Measurements from ENCODE around the gene KNSTRN.

KNSTRN gene

DNA sequence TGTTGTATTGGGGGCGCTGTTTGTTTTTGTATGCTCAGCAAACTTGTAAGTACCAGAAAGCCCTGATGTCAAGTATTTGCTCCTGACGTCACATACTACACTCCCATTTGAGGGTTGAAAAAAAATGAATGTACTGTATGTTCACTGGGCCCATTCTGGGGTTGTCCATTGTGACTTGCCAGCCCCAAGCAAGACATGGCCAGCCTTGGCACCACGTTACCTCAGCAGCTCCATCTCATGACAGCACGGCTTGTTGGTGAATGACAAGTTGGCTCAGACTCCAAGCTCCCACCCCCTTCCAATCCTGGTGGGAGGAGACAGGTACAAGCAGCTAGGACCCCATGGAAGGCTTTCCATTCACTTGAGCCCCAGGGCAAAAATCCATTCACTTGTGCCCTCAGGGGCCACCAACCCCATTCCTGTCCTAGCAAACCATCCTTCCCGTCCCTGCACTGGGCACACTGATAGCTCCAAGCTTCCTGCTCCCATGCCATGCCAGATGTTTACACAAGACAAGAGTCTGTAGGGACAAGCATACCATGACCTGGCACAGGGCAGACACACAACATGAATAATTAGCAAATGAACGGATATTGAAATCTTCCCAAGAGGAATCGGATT lies 30.1 kb upstream of the KNSTRN start:
- DNase-seq (ENCODE audit: insufficient read length, low spot score) (no peak), FAIRE-seq (no peak)
- TF ChIP-seq POLR2A (IDR thresholded peaks at IDR 0.05; ENCODE audit: low read depth, low read length): no peak

DNA sequence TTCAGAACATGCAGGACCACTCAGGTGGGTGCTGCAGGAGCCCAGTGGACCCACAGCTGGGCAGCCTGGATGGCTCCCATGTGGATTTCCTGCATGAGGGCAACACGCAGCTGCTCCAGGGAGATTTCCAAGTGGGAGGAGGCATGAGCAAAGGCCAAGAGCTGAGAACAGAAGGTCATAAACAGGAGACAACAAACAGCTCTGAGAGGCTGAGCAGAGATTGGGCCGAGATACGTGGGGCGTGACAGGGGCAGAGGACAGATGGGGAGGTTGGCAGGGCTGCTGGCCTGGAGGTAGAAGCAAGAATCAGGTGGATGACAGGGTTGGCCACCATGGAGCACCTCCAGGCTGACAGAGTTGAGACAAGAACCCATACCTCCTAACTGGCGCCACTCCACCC lies 28.8 kb upstream of the KNSTRN start:
- no peak for TF ChIP-seq POLR2A (IDR thresholded peaks at IDR 0.05; ENCODE audit: low read depth, low read length)
- FAIRE-seq: no peak
- no peak for DNase-seq (ENCODE audit: insufficient read length, low spot score)

DNA sequence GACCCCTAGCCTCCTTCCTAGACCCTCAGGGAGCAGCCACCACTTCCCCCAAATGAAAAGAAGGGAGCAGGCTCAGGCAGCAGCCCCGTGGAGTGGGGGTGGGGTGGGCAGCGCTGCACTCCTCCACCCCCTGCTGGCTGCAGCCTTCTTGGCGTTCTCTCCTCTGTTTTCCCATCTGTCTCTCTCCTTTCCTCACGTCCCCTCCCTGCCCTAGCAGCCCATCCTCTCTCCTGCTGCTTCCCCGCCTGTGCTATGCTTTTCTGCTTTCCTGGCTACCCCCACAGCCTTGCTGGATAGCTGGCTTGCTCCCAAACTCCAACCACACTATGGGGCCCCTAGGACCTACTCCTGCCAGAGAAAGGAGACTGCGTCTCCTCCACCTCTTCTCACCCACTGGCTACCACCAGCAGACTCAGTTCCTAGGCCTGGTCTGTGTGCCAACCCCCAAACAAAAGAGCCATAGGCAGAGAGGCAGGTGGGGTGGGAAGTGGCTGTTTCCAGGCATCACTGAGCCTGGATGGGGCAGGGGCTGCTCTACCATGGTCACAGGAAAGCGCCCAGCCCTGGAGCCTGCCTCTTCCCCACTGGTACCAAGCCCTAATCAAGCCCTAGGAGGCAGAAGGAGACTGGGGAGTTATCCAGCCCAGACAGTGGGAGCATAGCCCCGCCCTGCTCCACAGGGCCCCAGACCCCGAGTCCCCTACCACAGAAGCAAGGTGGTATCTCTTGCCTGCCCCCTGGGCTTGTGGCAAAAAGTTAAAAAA lies 27.9 kb upstream of the KNSTRN start:
- FAIRE-seq (no peak), DNase-seq (ENCODE audit: insufficient read length, low spot score) (no peak)
- no peak for TF ChIP-seq POLR2A (IDR thresholded peaks at IDR 0.05; ENCODE audit: low read depth, low read length)

DNA sequence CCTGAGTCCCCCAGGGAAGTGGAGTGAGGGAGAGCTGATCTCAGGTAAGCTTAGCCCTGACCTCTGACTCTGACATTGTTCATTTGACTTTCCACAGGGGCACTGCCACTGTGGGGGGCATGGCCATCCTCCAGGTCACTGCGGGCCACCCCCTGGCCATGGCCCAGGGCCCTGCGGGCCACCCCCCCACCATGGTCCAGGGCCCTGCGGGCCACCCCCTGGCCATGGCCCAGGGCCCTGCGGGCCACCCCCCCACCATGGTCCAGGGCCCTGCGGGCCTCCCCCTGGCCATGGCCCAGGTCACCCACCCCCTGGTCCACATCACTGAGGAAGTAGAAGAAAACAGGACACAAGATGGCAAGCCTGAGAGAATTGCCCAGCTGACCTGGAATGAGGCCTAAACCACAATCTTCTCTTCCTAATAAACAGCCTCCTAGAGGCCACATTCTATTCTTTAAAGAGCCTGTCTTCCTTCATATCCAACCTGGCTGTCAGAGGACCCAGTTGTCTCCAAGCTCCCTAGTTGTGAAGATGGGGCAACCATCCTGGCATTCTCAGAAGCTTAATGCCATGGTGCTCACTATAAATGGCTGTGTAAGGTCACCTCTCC lies 26.4 kb upstream of the KNSTRN start:
- FAIRE-seq: no peak
- TF ChIP-seq POLR2A (IDR thresholded peaks at IDR 0.05; ENCODE audit: low read depth, low read length): no peak
- no peak for DNase-seq (ENCODE audit: insufficient read length, low spot score)

DNA sequence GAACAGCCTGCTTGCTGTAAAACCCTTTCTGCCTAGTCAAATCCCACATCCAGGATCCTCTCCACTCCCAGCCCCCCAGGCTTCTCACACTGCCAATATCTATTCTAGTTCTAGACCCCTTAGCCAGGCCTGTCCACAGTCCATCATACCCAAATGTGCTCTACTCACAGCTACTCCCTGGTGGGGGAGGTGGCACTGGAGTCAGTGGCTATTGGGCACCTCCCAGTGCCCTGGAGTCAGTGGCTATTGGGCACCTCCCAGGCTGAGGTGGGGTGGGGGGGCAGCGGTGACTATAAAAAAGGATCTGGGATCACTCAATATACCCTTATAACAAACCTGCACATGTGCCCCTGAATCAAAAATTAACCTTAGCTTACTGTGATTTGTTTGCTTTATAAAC lies 25.3 kb upstream of the KNSTRN start:
- no peak for TF ChIP-seq POLR2A (IDR thresholded peaks at IDR 0.05; ENCODE audit: low read depth, low read length)
- FAIRE-seq (no peak), DNase-seq (ENCODE audit: insufficient read length, low spot score) (no peak)

DNA sequence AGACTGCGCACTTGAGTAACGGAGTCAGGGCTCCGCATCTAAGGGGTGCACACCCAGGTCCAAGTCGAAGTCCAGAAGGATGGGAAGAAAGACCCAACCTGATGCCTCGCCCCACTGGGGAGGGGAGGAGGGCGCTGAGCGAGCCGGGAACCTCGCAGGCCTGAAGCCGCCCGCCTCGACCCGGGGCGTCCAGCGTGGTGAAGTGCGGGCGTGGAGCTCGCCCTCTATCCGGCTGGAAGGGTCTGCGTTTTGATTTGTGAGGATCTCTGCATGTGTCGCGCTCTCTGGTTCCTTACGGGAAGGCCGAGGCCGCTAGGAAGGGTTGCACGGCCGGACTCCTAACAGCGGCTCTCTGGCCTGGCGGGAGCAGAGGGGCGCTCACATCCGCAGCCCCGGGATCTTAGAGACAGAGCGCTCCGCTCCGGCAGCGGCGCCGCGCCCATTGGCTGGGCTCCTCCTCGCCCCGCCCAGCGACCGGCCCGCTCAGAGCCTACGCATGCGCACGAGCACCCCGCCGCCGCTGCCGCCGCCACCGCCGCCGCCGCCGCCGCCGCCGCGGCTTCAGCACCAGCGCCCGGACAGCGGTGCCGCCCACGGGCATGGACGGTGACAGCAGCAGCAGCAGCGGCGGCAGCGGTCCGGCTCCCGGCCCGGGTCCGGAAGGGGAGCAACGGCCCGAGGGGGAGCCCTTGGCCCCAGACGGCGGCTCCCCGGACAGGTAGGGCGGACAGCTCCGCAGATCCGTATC lies 24.6 kb upstream of the KNSTRN start, which contains the start of gene DISP2:
TSS of gene DISP2 (plus strand) at position 497 of the 748 bp plus-strand sequence. CDS start at position 600, 103 bp downstream.
- FAIRE-seq (no peak), DNase-seq (ENCODE audit: insufficient read length, low spot score) (peak; percentile 95)
- TF ChIP-seq POLR2A (IDR thresholded peaks at IDR 0.05; ENCODE audit: low read depth, low read length): no peak

DNA sequence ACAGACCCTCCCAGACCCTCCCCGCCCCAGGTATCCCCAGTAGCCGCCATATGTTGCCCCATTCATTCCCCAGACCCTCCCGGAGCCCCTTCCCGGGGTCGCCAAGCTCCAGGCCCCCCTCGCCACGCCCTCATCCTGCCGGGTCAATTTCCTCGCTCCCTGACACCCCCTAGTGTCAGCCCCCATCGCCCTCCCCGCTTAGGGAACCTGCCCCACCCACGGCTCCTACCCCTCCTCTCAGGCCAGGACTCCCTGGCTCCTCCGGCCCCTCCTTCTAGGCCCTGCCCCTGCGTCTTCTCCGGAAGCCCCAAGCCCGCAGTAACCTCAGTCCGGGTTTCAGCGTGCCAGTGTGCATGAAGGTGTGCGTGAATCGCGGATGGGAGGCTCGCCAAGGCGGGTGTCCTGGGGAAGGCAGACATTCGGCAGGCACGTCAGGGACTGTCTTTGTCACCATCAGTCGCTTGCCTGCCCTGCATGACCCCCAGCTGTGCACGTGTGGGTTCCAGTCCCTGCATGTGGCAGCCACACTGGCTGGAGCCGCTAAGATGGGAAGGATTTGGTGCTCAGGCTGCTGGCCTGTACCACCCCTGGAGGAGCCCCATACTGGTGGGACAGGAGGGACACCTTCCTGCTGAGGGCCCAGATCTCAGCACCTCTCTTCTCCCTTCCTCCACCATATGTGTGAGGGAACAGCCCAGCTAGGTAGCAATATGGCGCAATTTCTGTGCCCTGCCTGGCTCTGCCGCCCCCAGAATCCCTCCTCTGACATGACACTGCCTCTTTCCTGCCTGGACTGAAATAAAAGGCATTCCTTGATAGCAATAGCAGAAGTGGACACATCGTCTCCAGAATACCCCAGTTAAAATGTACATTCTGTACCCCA lies 23.8 kb upstream of the KNSTRN start:
- FAIRE-seq: no peak
- TF ChIP-seq POLR2A (IDR thresholded peaks at IDR 0.05; ENCODE audit: low read depth, low read length): no peak
- DNase-seq (ENCODE audit: insufficient read length, low spot score): no peak

DNA sequence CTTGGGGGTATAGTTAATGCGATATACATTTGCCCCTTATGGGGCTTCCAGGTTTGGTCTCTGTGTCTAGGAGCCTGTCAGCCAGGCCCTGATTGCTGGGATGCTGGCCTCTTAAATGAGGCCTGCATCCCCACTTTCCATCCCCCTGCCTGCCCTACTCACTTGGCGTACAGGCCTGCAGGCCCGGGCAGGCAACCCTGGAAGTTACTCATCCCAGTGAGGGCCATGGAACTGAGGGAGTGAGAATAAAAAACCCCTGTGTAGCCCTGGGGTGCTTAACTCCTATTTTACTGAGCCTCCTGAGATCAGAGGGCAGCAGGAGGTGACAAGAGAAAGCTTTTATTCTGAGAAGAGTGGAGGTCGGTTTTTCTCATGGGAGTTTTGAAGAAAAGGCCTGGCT lies 22.5 kb upstream of the KNSTRN start:
- no peak for FAIRE-seq
- DNase-seq (ENCODE audit: insufficient read length, low spot score): no peak
- TF ChIP-seq POLR2A (IDR thresholded peaks at IDR 0.05; ENCODE audit: low read depth, low read length): no peak

DNA sequence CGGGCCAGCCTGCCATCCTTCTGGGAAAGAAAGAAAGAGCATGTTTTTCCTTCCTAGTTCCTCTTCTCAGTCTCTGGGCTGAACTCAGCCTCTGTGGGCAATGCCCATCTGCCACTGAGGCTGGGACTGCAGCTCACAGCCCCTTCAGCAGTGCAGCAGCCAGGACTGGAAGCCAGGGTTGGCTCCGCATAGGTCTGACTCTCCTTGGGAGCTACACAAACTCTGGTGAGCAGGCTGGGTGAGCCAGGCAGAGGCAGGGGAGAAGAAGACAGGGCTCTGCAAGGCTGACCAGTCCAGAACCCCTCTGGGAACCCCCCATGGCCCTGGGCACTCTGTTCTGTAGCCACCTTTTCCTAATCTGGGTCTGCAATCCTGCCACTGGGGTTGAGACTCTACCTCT lies 20.9 kb upstream of the KNSTRN start:
- no peak for DNase-seq (ENCODE audit: insufficient read length, low spot score)
- TF ChIP-seq POLR2A (IDR thresholded peaks at IDR 0.05; ENCODE audit: low read depth, low read length): no peak
- FAIRE-seq: no peak

DNA sequence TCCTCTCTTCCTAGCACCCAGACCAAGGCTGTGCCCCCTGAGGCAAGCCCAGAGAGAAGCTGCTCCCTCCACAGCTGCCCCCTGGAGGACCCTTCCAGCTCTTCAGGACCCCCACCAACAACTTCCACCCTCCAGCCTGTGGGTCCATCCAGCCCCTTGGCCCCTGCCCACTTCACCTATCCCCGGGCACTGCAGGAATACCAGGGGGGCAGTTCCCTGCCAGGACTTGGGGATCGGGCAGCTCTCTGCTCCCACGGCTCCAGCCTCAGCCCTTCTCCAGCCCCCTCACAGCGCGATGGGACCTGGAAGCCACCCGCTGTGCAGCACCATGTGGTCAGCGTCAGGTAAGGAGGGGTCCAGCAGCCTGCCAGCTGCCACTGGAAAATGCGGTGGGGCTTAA lies 18.9 kb upstream of the KNSTRN start:
- FAIRE-seq: no peak
- TF ChIP-seq POLR2A (IDR thresholded peaks at IDR 0.05; ENCODE audit: low read depth, low read length): no peak
- no peak for DNase-seq (ENCODE audit: insufficient read length, low spot score)

DNA sequence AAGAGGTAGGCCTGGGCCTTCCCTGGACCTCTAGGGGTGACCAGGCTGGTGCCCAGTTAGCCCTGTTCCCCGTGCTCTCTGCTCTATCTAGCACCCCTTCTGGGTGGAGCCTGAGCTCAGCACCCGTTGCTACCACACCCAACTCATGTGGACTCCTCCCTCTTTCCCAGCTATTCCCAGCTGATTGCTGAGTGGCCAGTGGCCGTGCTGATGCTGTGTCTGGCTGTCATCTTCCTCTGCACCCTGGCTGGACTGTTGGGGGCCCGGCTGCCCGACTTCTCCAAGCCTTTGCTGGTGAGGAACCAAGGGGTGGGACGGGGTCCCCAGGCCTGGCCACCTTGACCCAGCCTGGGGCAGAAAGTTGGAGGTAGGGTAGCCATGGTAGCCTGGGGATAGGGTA lies 18.3 kb upstream of the KNSTRN start:
- peak; percentile 68 for DNase-seq (ENCODE audit: insufficient read length, low spot score)
- no peak for FAIRE-seq
- TF ChIP-seq POLR2A (IDR thresholded peaks at IDR 0.05; ENCODE audit: low read depth, low read length): no peak

DNA sequence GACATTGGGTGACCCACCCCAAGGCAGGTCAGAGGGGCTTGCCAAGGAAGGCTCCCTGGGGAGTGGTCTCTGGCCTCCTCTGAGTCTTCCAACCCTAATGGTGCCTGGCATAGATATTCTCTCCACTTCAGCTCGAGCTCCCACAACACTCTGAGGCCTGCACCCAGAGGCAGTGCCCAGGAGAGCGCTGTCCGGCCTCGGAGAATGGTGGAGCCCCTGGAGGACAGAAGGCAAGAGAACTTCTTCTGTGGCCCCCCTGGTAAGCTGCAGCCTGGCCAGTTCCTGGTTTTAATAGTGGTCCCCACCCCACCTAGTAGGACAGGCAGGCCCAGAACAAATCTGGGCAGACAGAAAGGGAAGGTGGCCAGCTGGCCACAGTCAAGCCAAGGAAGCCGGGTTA lies 17.5 kb upstream of the KNSTRN start:
- FAIRE-seq (no peak), DNase-seq (ENCODE audit: insufficient read length, low spot score) (no peak)
- TF ChIP-seq POLR2A (IDR thresholded peaks at IDR 0.05; ENCODE audit: low read depth, low read length): no peak

All from H54 (cell line).